ENCODE measurements around the gene NEK9.

NEK9 gene

GRCh38 chr14:75042035-75042434, 84.8 kb downstream of the NEK9 start:
- no peak overlapping the region for H3K4me3 ChIP-seq (ENCODE audit: low read depth, low read length)

- H3K4me3 ChIP-seq (ENCODE audit: low read depth, low read length) = no peak overlapping the region
These were observed 85.2 kb downstream of the NEK9 start for GRCh38 chr14:75041613-75042012.

GRCh38 chr14:75040959-75041358, 85.9 kb downstream of the NEK9 start:
- no peak overlapping the region for H3K4me3 ChIP-seq (ENCODE audit: low read depth, low read length)

- H3K4me3 ChIP-seq (ENCODE audit: low read depth, low read length) = no peak overlapping the region
These were observed 86.3 kb downstream of the NEK9 start for GRCh38 chr14:75040507-75040906.

DNA sequence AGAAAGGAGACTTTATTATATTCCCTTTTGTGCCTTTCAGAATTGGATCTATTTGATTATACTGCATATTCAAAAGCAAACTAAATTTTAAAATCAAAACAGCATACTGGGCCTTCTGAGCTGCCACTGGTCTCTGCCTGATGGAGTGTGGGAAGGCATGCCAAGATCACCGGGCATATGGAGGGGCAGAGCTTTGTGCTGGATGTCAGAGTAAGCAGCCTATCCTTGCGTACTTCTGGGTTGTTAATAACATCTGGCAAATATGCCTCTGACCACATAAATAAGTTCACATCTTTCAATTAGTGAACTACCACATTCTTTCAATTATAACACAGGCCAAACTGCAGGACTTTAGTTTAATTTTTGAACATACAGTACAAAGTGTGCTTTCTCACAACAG, 93.9 kb downstream of the NEK9 start:
- no peak overlapping the region for H3K4me3 ChIP-seq (ENCODE audit: low read depth, low read length)

DNA sequence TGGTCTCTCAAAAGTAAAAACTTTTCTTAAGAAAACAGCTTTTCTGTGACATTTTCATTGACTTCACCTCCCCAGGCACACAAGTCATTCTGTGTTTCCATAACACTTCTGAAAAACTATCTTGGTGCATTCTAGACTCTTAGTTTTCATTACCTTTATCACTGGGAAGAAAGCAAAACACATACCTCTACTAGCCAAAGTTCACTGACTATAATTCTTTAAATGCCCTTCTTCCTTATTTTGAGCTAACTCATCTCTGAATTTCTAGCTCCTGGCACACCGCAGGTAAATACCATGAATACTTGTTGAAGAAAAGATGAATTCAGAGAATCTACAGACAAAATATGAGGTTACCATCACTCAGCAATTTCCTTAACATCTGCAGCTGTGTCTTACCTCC, 96.7 kb downstream of the NEK9 start:
- no peak overlapping the region for H3K4me3 ChIP-seq (ENCODE audit: low read depth, low read length)

Measured in iPS-11a (cell line).